GOT3 (cell line): ENCODE data around the gene MIAT.

ENCODE experiments used
- DNase-seq: peaks from one replicate; lab custom pipeline; 2025; ENCODE audit warnings: mixed read lengths; lab: John Stamatoyannopoulos, UW

MIAT gene

DNA sequence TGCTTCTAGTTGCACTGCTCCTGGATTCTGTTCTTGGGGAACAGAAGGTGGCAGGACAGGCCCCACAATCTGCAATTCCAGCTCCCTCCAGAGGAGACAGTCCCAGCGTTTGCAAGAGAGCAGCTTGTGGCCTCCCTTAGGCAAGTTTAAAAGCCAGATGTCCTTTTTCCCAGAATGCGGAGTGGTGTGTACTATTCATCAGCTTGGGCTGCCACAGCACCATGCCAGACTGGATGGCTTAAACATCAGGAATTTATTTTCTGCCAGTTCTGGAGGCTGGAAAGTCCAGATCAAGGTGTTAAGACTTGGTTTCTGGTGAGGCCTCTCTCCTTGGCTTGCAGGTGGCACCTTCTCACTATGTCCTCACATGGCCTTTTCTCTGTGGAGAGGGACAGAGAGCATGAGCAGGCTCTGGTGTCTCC is 11.7 kb downstream of the MIAT start:
- DNase-seq, result no peak

DNA sequence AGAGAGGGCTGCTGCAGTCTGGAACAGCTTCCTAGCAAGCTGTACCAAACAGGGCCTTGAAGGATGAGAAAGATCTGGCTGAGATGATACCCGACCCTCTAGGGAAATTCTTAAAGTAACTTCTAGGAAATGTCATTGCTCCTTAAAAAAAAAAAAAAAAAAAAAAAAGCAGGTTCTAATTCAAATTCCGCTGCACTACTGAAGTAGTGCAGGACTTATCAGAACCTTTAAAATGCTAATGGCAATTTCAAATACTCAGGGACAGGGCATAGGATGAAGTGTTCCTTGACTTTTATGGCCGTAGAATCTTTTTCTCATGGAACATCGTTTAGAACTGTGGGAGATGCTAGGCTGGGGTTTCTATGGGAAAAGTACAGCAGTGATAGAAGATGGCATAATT is 13.1 kb downstream of the MIAT start:
- DNase-seq, result no peak

DNA sequence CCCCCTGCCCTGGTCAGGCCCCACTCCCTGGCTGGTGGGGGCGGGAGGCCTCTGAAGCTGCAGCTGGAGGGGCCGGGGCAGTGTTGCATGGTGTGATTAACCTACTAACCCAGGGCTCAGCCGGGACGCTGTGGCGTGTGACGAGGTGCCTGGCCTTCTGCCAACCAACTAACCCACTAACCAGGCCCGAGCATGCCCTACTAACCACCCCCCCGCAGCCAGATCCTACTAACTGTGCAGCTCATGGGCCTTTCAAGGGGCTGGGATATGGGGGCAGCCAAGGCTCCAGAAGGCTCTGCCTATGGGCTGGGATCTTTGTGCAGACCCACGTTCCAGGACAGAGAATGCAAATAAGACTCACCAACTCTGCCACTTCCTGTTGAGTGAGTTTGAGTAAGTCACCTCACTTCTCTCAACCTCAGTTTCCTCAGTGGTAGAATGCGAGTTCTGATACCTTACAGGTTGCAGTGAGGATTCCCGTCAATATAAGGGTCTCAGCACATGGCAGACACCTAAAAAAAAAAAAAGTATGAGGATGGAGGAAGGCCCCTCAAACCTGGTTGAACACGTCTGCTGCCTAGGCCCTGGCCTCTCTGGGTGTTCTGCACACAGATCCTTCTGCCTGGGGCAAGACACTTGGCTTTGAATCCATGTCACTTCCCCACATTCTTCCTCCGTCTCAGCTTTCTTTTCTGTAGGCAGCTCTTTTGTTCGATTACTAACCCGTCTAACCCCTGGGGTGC is 14.1 kb downstream of the MIAT start:
- no peak for DNase-seq

DNA sequence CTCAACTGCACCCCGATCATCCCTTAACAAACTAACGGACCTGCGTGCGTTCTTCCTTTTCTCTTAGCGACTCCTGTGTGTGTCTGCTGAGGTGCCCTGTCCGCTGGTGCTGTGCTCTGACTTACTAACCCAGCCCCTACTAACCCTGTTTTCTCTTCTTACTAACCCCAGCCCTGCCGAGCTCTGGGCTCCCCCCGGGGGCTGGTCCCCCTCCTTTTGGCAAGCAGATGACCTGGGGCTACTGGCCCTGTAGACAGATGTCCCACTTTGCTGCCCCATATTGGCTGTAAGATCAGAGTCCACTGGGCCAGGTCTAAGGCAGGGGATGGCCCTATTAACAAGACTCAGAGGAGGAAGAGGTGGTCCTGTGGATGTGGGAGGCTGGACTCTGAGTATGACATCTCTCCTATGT is 14.7 kb downstream of the MIAT start:
- DNase-seq, result no peak

DNA sequence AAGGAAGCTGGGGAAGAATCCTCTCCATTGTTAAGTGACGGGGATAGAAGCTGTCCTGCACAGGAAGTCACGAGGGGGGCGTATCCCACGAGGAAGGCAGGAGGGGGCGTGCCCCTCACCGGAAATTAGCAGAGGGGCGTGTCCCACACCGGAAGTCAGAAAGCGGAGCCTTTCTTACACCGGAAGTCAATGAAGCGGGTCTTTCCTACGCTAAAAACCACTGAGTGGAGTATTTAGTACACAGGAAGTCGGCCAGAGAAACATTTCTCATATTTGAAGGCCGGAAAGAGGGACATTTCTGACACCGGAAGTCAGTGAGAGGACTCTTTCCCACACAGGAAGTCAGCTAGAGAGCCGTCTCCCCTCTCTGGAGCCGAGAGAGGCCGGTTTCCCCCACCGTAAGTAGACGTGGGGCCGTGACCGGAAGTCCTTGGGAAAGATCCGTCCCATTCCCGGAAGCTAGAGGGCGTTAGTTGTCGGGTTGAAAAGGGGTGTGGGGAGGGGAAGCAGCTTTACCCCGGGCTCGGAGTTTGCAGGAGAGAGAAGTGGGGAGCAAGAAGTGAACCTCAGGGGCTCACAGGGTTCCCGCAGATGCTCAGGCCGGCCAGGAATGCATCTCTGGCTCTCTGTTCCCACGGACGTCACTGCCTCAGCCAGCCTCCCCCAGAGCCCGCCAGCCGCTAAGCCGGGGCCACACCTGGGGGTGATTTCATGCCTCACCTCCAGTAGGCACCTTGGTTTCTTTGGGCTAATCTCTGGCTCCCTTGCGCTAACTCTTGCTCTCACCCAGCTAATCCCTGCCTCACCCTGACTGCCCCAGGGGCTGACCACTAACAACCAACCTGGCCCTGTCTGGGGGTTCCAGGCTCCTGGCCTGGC is 15.4 kb downstream of the MIAT start:
- peak; percentile 60 for DNase-seq

DNA sequence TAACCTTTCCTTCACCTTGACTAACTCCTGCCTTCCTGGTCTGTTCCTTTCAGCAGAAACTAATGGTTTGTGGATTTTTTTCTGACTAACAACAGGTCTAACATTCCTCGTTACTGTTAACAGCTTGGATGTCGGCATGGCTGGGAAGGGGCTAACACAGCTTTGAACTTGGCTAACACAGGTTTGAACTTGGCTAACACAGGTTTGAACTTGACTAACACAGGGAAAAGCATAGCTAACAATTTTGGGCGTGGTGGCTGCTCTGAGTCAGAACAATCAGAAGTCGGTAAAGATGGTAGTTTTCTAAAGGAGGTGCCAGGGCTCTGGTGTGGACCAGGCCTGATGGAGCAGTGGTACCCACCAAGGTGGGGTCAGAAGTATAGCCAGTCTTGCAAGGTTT is 16.1 kb downstream of the MIAT start:
- no peak for DNase-seq

DNA sequence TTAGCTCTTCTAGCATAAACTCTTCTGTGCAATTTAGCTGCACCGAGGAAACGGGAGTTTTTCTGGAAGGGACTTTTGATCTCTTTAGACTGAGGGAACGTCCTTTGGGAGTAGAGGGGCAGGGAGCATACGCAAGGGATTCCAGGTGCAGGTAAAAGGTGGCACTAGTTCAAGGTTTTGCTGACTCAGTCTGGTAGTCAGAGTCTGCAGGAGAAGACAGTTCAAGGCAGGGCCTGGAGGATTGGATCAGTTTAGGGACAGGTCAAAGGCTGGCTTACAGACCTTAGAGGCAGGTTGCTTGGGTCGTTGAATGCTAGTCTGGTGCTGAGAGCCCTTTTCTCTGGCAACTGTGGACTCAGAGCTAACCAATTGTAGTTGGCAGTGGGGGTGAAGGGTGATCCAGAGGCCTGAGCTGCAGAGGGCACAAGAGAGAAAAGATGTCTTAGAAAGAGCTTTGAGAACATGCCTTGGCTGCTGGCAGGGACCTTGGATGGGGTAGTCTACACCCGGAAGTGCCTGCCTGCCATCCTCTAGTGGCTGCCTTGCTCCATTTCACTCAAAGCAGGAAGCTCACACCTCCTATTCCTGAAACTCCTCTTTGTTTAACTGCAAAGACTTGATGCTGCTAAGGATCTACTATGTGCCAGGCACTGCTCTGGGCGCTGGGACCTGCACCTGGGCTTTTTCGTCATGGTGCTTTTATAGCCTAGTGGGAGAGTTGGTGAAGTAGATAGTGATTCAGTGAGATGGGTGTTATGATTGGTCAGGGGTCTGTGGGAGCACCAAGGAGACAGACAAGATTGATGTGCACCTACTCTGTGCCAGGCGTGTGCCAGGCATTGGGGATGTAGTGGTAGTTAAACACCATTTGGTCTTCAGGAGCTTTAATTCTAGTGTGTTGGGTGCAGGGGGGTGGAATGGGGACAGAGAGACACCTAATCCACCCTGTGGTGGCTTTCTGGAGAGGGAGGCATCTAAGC is 17.1 kb downstream of the MIAT start:
- no peak for DNase-seq

DNA sequence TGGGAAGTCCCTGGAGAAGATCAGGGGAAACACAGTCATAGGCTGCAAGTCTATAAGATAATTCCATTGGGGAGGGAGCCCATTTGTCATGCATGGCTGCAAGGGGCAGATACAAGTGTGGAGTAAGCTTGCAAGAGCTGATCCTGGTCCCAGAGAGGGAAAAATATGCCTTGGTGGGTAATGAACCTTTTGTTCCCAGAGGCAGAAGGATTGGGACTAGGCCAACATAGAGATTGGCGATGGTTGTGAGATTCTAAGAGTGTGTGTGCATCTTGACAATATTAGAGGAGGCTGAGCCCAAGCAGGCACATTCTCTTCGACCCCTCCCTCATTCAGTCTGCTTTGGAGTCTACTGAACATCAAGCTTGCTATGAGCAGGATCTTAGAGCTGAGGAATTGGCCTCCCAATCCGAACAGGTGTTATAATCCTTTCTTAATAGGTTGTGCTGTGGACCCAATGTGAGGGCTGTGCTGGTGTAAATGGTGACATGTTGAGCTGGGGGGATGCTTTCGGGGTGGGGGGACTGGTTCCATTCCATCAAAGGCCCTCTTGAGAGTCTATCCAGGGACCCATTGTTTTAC is 18.4 kb downstream of the MIAT start:
- no peak for DNase-seq

DNA sequence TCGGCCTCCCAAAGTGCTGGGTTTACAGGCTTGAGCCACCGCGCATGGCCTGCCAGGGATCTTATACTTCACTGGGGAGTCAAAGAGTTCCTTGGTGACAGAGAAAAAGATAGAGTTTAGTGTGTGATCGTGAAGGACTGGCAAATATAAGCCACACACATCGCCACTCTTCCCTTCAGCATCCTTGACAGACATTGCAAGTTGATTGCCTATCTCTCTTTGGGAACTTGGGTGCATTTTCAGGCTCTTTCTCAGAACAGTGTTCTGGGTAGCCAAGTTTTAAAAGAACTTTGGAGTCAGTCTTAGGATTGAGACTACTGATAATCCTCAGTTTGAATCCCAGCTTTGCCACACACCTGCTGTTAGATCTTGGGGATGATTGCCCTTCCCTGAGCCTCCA is 19.8 kb downstream of the MIAT start:
- no peak for DNase-seq

DNA sequence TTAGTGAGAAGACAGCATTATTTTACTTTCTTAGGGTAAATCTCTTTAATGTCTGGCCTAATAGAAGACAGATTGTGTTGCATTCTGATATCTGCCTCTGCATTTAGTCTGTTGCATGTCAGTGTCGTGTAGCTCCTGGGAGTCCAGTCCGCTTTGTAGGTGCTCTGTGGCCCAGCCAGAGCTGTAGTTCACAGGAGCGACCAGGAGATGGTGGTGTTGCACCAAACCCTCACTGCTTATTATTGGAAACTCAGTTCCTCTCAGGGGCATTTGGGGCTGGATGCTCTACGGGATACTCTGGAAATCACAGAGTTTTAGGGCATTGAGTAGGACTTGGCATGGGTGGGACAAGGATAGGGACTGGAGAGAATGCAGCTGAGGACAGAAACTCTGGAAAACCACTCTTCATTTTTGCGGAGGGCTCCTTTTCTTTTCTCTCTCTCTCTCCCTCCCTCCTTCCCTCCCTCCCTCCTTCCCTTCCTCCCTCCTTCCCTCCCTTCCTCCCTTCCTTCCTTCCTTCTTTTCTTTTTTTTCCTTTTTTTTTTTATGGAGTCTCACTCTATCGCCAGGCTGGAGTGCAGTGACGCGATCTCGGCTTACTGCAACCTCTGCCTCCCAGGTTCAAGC is 21.7 kb downstream of the MIAT start:
- DNase-seq, result peak; percentile 31

DNA sequence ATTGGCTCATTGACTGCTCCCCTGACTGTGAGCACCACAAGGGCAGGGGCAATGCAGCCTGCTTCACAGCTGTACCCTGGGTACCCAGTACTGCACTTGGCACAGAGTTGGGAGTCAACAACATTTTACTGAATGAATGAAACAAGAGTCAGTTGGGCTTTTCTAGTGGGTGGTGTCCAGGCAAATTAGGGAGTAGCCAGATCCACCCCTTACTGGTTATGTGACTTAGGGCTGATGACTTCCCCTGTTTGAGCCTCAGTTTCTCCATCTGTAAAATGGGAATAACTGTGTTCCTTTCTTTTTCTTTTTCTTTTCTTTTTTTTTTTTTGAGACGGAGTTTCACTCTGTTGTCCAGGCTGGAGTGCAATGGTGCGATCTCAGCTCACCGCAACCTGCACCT is 23.1 kb downstream of the MIAT start:
- DNase-seq, result no peak

DNA sequence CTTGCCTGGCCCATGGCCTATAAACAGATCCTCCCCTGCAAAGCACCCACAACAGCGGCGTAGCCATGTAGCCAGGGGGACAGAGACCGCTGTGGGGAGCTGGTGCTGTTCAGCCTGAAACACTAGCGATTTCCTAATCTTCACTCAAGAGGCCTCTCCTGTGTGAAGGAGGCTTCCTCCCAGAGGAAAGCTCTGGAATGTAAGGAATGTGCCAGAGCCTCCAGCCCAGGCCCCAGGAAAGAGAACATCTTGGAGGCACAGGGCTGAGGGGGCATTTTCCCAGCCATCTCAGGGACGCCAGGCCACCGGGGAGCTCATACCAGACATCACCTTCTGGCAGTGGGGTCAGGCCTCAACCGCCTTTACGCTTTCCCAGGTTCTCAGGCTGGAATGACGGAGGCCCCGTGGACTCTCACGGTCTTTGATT is 24.0 kb downstream of the MIAT start:
- DNase-seq, result no peak

DNA sequence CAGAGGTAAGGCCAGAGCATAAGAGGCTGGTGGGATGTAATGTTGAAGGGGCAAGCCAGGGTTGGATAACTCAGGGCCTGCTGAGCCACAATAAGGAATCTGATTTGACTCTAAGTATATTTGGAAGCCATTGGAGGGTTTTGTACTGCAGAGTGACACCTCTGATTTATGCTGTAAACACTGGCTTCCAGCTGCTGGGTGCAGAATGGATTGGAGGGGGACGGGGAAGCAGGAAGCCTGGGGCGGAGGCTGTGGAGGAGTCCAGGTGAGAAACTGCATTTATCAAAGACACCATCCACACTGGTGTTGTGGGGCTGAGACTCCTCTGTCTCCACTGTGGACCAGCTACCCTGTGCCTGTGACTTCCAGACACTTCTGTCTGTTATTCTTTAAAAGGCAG is 26.8 kb downstream of the MIAT start:
- no peak for DNase-seq

DNA sequence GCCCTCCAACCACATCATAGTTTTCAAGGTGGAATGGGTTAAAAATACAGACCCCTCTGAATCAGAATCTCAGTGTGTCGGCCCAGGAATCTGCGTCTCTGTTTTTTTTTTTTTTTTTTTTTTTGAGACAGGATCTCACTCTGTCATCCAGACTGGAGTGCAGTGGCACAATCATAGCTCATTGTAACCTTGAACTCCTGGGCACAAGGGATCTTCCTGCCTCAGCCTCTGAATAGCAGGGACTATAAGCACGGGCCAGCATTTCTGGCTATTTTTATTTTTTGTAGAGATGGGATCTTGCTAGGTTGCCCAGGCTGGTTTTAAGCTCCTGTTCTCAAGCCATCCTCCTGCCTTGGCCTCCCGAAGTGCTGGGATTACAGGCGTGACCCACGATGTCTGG is 28.2 kb downstream of the MIAT start:
- no peak for DNase-seq

DNA sequence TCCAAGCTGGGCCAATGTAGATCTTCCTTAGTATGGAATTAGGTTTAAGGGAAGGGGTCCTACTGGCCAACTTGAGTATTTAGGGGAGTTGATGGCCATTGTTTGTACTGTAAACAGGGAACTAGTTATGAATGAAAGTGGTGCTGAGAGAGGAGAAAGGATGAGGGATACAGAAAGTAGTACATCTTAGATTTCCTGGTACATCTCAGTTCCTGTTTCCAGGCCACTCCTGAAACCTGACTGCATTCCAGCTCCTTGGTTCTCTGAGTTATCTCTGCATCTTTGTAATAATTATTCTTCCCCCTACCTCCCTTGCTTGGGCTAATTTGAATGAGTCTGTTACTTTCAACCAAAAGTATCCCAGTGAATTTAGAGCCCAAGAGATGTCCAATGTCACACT is 30.1 kb downstream of the MIAT start:
- DNase-seq, result no peak

DNA sequence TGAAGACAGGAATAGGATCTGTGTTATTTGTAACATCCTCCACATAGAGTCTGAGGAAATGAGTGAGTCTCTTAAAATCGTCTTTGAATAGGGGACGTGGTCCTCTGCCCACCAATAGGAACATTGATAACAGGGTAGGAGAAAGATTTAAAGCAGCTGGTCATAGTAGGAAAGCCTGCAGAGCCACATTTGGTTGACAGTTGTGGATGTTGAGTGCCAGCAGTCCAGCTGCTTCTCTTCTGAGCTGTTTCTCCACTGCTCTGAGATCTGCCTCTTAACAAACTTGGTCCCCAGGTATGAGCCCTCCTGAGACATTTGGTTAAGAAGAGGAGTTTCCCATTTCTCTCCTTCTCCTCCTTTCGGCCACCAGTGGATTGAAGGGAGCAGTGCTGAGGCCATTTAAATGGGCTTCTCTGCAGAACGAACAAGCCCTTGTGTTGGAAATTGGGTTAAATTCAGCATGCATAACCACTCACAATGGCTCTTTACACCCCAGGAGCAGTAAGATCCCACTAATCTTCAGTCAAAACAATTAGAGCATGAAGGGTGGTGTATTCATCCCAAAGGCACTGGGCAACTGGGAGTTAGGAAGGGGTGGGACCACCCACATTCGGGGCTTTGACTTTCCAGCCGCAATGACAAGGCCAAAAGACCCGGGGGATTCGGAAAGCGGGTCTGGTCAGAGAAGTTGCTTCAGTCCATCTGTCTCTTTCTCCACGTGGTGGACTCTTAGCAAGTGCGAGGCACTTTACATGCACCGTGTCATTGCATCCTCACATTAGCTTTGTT is 32.3 kb downstream of the MIAT start:
- DNase-seq, result no peak

DNA sequence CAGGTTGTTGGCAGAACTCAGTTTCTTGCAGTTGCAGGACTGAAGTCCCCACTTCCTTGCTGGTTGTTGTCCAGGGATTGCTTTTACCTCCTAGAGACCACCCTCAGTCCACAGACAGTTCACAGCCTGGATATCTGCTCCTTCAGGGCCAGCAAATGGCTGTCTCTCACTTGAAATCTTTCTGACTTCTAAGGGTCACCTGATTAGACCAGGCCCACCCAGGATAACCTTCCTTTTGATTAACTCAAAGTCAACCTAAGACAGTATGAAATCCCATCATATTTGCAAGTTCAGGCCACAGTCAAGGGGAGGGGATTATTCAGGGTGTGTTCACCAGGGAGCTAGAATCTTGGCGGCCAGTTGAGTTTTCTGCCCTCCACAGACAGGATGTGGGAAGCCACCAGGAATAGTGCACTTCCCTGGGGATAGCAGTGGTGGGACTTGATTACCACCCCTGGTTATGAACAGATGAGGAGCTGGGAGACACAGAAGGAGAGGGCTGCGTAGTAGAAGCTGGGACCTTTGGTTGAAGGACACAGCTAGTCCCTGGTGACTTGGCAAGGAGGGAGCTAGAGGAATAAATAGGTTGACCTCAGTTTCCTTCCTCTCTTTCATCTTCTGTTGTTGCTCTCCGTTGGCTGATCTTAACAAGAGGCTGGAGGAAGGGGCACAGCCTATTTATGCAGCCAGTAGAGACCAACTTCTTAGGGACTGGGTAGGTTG is 33.4 kb downstream of the MIAT start:
- no peak for DNase-seq

DNA sequence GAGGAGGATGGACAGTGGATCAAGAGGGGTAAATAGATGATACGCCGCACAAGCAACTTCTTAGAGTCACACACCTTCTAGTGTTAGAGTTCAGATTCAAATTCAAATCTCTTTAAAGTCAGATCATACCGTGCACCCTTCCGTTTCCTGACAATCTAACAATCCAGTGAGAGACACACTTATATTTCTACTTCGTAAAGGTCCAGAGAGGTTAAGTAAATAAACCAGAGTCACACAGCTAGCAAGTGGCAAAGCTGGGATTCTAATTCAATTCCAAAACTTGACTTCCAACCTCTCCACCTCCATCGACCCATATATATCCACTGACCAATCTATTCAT is 34.0 kb downstream of the MIAT start:
- DNase-seq, result no peak

DNA sequence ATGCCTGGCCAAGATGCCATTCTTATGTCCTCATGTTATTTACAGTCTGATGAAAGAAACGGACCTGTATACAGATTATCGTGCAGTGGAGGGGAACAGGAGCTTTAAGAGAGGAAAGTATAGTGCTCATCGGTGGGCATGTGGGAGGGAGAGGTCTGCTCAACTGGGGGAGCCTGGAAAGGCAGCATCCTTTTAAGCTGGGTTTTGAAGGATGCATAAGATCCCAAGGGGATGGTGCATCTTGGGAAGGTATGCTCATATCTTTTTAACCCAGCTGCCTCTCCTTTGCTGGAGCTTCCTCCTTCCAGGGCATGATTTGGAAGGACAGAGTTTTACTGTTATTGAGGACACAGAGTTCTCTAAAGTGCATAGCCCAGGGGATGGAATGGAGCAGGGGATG is 34.8 kb downstream of the MIAT start:
- DNase-seq, result no peak

DNA sequence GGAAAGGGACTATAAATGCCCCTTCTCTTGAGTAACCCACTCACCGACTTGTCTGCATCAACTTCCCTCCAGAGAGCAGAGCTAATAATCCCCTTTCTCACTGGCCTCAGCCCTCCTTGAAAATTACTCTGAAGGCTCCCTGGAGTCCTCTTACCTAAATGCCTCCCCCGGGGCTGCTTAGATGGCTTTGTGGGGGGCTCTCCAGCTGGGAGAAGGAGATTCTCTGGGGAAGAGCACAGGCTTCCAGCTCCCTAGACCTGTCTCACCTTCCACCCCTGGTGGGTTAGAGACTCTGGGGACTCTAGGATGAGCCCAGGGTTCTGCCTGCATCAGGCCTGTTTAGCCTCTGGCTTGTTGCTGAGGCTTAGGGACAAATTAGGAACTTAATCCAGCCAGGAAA is 39.8 kb downstream of the MIAT start:
- DNase-seq, result no peak
